ENCODE results near the gene MAN2A1. TPM values are rescaled to one million over a fixed set of nuclear protein-coding genes. Genes with fewer than 3 reads are reported as not detected.
A peak's percentile ranks its signal among the peaks of the same experiment; 100 is the strongest.

The MAN2A1 gene
- 10 to 100 TPM; 53.1 to 83.6 (median 59.3) TPM for total RNA-seq

DNA sequence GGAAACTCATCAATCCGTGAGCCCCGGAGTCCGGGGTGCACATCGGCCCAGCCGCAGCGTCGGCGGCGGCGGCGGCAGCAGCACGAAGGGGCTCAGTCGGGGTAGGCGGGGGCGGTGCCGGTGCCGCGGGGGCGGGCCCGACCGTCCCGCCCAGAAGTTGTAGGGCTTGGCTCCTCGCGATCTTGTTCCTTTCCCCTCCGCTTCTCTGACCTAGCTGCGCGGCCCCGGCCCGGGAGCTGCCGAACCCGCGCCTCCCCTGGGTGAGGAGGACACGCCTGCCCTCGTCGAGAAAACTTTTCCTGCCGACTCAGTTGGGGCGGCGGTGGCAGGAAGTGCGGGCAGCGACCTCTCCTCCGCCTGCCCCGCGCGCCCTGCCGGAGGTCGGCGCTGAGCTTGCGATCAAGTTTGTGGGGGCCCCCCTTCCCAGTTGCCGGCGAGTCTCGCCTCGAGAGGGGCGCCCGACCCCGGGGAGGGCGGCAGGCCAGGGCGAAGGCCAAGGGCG lies at the start of gene MAN2A1:
TSS of gene MAN2A1 (plus strand) at position 188 of the 502 bp plus-strand sequence. CDS start 491 bp downstream, outside the sequence.
- Histone ChIP-seq H3K9me3 (no peaks in the 10 kb centered on the region), H3K4me3 (replicated peaks in 1 of 3) (peak within 1 kb of the TSS; percentile 43 to 97 (median 85)), H3K27me3 (no peaks in the 10 kb centered on the region), H3K27ac (peak within 1 kb of the TSS; percentile 84 to 97 (median 96)), H3K4me1 (peaks cover 11 to 25% of the 10 kb centered on the region in 2 donors), H3K36me3 (no peaks in the 10 kb centered on the region)
- TF ChIP-seq POLR2A (IDR thresholded peaks at IDR 0.05), result no peak
- TF ChIP-seq, protein P1, sequence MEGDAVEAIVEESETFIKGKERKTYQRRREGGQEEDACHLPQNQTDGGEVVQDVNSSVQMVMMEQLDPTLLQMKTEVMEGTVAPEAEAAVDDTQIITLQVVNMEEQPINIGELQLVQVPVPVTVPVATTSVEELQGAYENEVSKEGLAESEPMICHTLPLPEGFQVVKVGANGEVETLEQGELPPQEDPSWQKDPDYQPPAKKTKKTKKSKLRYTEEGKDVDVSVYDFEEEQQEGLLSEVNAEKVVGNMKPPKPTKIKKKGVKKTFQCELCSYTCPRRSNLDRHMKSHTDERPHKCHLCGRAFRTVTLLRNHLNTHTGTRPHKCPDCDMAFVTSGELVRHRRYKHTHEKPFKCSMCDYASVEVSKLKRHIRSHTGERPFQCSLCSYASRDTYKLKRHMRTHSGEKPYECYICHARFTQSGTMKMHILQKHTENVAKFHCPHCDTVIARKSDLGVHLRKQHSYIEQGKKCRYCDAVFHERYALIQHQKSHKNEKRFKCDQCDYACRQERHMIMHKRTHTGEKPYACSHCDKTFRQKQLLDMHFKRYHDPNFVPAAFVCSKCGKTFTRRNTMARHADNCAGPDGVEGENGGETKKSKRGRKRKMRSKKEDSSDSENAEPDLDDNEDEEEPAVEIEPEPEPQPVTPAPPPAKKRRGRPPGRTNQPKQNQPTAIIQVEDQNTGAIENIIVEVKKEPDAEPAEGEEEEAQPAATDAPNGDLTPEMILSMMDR (IDR thresholded peaks at IDR 0.05), result no peak
- 1% methylated on average over 25 of the region's 58 CpGs; no CpG with 5 or more reads in 1 of the 2 donors for WGBS, 2 donors
- DNase-seq, result peak; percentile 77 to 78
- intact Hi-C loops (cut with DNase I), result no loop called here

DNA sequence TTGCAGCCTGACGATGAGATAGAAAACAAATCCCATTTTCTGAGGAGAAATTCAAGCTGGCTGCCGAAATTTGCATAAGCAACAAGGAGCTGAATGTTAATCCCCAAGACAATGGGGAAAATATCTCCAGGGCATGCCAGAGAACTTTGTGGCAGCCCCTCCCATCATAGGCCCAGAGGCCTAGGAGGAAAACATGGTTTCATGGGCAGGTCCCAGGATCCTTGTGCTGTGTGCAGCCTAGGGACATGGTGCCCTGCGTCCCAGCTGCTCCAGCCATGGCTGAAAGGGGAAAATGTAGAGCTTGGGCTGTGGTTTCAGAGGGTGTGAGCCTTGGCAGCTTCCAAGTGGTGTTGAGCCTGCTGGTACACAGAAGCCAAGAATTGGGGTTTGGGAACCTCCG lies 48.8 kb upstream of the MAN2A1 start:
- Histone ChIP-seq H3K4me1 (no peaks in the 10 kb centered on the region), H3K4me3 (replicated peaks in 1 of 3) (no peak overlapping the region), H3K36me3 (no peaks in the 10 kb centered on the region), H3K9me3 (no peaks in the 10 kb centered on the region), H3K27ac (no peak overlapping the region), H3K27me3 (no peaks in the 10 kb centered on the region)
- no peak for DNase-seq
- no peak for TF ChIP-seq POLR2A (IDR thresholded peaks at IDR 0.05)
- TF ChIP-seq, protein P1 (IDR thresholded peaks at IDR 0.05), result no peak
- WGBS, 2 donors, result 96 to 97% methylated on average over 4 of the region's 4 CpGs
- intact Hi-C loops (cut with DNase I), result no loop called here

- intact Hi-C loops (cut with DNase I), result no loop called here
- TF ChIP-seq, protein P1 (IDR thresholded peaks at IDR 0.05), result no peak
- TF ChIP-seq POLR2A (IDR thresholded peaks at IDR 0.05), result no peak
- Histone ChIP-seq H3K36me3 (no peaks in the 10 kb centered on the region), H3K4me1 (no peaks in the 10 kb centered on the region), H3K9me3 (no peaks in the 10 kb centered on the region), H3K27me3 (no peaks in the 10 kb centered on the region), H3K4me3 (replicated peaks in 1 of 3) (no peak overlapping the region), H3K27ac (no peak overlapping the region)
- DNase-seq, result no peak
- WGBS, 2 donors, result 91 to 94% methylated on average over 4 of the region's 4 CpGs
Measured at GRCh38 chr5:109643791-109644350, 45.9 kb upstream of the MAN2A1 start.

- H3K9me3 ChIP-seq, result no peaks in the 10 kb centered on the region
- intact Hi-C loops (cut with DNase I), result no loop called here
- H3K27me3 ChIP-seq, result no peaks in the 10 kb centered on the region
- no peaks in the 10 kb centered on the region for H3K4me1 ChIP-seq
- no peak for DNase-seq
- H3K27ac ChIP-seq, result no peak overlapping the region
- WGBS, 2 donors, result 79 to 91% methylated on average over 7 of the region's 7 CpGs
- TF ChIP-seq, protein P1 (IDR thresholded peaks at IDR 0.05), result no peak
- no peak for TF ChIP-seq POLR2A (IDR thresholded peaks at IDR 0.05)
- H3K36me3 ChIP-seq, result no peaks in the 10 kb centered on the region
- H3K4me3 ChIP-seq (replicated peaks in 1 of 3), result no peak overlapping the region
Measured at GRCh38 chr5:109644829-109645228, 44.9 kb upstream of the MAN2A1 start.

- 32 to 53% methylated on average over 2 of the region's 2 CpGs for WGBS, 2 donors
Measured at GRCh38 chr5:109645707-109646192, 44.0 kb upstream of the MAN2A1 start.

More at GRCh38 chr5:109645707-109646192, 44.0 kb upstream of the MAN2A1 start:
- Histone ChIP-seq H3K4me1 (no peaks in the 10 kb centered on the region), H3K36me3 (no peaks in the 10 kb centered on the region), H3K4me3 (replicated peaks in 1 of 3) (no peak overlapping the region), H3K27me3 (no peaks in the 10 kb centered on the region), H3K27ac (no peak overlapping the region), H3K9me3 (no peaks in the 10 kb centered on the region)
- no peak for DNase-seq
- TF ChIP-seq, protein P1 (IDR thresholded peaks at IDR 0.05), result no peak
- TF ChIP-seq POLR2A (IDR thresholded peaks at IDR 0.05), result no peak
- intact Hi-C loops (cut with DNase I), result no loop called here
